Stimulated activated CD4-positive, alpha-beta T cell treated with anti-CD3 and anti-CD28 coated beads, Interleukin-12 subunit alpha, Interleukin-12 subunit beta, amount 100 ng/mL, for 48 hours (primary cell): Measurements from ENCODE around the gene ATP10A.

Experiments used
- DNase-seq, 3 donors: peaks; one replicate each; pipeline ENCODE4 v3.0.0-alpha.2; 2020; ENCODE audit warnings: low read depth in 2 of 3, low spot score in 1 of 3

The ATP10A gene

DNA sequence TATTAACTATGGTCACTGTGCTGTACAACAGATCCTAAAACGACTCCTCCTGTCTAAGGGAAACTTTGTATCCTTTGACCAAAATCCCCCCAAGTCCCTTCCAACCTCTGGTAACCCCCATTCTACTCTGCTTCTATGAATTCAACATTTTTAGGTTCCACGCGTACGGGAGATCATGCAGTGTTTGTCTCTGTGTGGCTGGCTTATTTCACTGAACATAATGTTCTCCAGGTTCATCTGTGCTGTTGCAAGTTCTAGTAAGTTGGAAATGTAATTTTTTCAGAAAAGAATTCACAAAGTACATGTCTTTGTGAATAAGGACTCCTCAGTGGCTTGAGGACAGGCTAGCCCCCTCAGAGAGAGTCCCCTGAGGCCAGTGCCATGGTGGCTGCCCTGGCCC, 66.1 kb downstream of the ATP10A start:
- DNase-seq, result no peak

DNA sequence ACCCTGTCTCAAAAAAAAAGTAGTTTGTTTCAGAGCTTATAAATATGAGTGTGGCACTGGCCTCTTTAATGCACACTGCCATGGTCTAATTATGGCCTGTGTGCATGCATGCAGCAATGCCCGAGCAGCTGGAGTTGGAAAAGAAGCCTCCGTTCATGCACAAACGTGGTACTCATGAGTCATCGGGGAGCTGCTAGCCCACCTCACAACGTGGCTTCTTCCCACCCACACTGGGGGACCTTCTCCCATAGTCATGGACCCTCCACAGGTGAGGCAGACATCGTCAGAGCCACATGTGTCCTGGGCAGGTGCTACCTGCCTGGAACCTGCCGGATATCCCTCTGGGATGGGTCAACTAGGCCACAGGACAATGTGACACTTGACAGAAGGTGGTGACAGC, 66.7 kb downstream of the ATP10A start:
- no peak for DNase-seq

DNA sequence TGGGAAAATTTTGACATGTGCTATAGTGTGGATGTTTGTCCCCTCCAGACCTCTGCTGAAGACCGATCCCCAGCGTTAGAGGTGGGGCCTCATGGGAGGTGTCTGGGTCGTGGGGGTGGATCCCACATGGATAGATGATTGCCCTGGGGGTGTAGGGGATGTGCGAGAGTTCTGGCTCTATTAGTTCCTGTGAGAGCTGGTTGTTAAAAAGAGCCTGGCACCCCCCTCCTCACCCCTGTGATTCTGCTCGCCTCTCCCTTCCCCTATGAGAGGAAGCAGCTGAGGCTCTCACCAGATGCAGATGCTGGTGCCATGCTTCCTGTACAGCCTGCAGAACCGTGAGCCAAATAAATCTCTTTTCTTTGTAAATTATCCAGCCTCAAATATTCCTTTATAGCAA, 67.4 kb downstream of the ATP10A start:
- DNase-seq, result no peak

DNA sequence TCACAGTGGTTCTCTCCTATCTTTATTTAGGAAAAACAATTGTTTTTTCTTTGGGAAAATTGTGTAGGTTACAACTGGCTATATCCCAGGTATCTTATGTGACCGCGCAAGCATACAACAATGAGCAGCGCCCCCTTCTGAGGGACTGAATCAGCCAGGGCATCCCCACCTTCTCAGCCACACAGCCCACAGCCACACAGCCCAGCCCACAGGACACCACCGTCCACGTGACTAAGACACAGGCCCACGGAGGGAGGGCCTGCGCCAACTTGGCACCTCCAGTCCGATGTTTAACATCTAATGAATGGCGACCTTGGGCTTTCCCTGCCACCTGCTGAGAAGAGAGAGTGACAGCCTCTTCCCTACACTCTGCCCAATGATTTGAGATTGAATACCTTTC, 68.1 kb downstream of the ATP10A start:
- DNase-seq, result no peak

DNA sequence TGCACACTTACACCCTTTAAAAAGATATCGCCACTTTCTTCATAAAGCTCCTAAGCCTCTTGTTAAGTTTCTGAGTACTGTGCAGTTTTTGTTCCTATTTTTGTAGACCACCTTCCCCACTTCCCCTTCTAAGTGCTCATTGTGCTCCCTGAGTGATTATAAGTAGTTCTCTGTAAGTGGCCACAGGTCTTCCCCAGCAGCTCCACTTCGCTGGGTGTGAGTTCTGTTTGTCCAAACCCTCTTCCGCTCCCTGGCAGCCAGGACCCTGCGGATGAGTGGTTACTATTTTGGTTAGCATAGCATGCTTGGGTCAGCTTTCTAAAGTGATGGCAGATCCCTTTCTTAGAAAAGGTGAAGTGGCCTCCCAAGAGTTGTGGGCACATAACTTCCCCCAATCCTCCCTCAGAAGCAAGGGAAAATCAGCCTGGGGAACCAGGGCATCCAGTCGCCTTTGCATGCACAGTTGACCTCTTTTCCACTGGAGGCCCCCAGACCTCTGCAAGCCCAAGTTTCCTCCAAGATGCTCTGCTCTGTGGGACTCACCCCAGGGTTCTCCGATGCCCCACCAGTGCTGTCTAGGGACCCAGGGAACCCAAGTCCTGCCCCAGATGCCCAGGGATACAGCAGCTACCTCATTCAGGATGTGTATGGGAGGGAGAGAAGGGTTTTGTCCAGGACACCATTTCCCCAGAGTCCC, 69.6 kb downstream of the ATP10A start:
- DNase-seq, result no peak

DNA sequence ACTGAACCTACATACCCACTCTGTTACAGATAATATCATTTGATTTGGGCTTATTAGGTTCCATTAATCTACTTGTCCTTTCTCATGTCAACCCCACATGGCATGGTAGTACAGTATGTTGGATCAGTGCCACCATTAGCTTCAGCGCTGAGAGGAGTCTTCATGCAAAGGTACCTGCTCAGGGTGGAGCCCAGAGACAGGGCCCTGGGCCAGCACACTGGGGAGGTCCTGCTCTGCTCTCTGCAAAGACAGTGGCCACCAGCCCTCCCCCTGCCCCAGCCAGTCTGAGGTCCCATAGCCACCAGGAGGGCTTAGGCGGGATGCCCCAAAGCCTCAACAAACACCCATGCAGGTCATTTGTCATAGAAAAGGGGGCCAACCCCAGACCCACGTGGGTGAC, 71.0 kb downstream of the ATP10A start:
- DNase-seq, result no peak

DNA sequence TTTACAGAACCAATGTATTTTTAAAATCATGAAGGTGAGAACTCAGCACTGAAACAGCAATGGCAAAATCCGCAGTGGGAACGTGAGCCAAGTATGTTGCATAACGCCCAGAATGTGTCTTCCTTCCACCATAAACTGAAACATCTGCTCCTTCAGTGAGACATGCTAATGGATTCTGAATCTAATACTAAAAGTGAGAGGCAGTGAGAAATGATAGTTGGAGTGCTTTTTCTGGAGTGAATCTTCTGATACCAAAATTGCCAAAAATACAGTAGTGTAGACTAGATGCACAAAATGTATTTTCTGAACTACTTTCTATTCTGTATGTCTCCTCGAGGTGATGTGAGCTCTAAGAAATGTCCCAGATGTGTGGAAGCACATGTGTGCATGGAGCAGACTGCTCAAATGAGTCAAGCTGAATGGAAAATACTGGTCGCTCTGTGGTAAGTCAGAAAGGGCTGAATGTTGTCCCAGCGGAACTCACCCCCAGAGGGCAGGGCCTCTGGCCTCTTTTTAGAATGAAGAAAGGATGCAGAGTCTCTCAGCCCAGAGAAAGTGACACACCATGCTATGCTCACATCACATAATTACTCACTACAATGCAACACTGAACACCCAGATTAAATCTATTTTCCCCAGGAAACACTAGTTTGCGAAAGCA, 73.0 kb downstream of the ATP10A start:
- peak; percentile 43 to 57 (median 55) for DNase-seq

DNA sequence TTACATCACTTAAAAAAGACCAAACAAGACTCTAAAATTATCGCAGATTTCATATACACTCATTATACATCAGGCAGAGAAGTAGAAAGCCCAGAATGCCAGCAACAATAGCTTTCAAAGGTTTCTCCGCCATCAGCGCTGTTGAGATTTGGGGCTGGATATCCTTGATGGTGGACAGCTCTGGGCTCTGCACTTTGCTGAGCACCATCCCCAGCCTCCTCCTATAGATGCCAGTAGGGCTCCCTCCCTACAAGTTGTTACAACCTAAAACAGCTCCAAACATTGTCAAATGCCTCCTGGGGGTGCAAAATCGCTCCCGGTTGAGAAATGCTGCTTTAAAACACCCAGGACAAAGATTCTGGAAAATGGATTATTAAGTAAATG, 73.5 kb downstream of the ATP10A start:
- DNase-seq, result no peak

DNA sequence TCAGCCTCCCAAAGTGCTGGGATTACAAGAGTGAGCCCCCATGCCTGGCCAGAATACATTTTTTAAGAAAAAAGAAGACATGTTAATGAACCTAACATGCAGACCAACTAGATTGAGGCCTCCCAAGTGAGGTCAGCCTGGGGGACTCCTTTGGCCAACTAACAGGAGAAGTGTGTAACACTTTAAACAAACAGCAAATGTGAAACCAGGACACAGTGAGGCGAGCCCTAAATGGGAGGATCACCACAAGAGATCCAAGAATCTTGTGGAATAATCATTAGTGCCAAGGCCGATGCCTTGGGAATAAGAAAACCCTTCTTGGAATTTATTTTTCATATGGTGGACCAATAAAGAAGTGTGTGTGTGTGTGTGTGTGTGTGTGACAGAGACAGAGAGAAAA, 73.9 kb downstream of the ATP10A start:
- DNase-seq, result no peak

DNA sequence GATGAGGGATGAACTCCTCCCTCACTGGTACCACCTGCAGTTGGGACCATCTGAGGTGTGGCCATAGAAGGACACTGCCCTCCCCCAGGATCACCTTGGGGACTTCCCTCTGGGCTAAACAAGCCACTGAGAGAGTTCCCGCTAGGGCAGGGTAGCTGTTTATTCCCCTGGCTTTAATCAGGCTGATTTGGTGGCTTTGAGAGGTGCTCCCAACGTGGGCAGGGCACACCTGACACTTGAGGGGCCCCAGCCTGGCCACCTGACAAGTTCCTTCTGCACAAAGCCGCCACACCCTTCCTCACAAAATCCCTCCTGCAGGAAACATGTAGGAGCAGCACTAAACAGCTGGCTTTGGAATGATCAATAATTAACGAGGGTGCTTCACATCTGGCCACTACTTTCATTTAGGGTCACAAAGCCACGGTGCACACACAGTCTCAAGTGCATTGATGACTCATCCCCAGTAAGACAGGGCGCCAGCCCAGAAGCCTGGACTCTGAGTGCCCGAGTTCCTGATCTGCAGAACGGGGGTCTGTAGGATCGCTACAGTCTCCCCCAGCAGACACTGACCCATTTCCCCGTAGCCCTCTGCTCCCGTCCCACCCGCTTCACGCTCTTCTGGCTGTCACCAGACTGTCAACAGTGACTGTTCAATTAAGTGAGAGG, 75.1 kb downstream of the ATP10A start:
- no peak for DNase-seq

DNA sequence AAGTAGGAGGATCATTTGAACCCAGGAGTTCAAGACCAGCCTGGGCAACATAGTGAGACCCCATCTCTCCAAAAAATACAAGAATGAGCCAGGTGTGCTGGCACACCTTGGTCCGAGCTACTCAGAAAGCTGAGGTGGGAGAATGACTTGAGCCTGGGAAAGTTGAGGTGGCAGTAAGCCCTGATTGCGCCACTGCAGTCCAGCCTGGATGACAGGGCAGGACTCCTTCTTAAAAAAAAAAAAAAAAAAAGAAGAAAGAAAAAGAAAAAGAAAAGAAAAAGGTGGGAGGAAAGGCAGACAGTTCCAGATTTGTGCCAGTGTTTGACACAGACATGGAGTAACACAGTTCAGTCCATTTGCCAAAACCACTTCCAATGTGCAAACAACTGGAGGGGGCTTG, 75.7 kb downstream of the ATP10A start:
- DNase-seq, result no peak

DNA sequence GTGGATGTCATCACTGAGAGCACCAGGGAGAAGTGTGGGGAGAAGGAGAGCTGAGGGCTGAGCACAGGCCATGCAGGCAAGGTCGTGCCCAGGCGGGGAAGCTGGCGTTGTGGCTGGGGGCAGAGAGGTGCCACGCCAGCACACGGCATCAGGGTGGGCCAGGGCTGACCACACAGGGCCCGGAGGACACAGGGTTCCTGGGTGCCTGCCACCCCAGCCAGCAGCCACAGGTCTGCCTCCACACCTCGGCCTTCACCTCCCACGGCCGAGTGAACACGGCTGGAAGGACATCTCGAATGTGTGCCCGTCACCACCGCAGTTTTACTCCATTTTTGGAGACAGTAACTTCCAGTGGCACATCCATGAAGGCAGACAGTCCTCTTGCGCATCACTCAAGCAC, 77.1 kb downstream of the ATP10A start:
- no peak for DNase-seq

DNA sequence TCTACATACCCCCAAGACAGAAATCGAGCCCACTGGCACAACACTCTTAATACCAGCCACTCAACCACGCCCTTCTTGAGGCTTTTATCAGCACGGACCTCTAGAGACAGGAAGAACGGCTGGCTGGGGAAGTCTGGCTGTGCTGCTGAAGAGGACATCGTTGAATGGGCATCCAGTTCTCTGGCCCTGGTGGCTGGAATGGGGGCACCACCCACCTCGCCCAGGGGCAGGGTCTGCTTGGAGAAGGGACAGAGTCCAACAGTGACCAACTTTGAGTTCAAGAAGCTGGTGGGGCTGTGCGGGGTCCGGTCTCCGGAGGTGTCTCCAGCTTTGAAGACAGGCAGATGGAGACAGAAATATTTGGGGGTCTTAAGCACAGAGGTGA, 77.5 kb downstream of the ATP10A start:
- no peak for DNase-seq

DNA sequence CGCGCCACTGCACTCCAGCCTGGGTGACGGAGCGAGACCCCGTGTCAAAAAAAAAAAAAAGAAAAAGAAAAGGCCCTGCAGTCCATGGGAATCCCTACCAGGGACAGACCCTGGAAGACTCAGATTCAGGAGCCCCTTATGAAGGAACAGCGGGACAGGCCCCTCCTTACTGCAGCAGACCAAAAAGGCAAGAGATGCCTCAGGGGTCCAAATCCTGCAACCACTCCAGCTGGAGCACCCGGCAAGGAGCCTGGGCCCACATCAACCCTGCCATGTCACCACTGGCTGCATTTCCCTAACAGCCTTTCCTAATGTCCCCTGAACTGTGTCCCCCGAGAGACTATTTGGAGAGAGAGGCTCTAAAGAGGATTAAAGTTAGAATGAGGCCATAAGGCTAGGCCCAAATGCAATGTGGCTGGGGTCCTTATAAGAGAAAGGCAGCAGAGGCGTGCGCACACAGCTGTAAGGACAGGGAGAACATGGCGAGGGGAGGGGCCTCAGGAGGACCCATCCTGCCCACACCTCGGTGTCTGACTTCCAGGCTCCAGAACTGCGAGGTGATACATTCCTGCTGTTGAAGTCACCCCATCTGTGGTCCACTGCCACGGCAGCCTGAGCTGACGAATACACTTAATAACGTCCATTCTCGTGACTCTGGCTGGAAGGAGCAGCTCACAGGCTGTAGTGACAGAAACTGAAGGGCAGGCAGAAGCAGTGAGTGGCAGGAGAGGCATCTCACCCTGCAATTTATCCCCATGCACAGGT, 78.1 kb downstream of the ATP10A start:
- DNase-seq, result no peak

DNA sequence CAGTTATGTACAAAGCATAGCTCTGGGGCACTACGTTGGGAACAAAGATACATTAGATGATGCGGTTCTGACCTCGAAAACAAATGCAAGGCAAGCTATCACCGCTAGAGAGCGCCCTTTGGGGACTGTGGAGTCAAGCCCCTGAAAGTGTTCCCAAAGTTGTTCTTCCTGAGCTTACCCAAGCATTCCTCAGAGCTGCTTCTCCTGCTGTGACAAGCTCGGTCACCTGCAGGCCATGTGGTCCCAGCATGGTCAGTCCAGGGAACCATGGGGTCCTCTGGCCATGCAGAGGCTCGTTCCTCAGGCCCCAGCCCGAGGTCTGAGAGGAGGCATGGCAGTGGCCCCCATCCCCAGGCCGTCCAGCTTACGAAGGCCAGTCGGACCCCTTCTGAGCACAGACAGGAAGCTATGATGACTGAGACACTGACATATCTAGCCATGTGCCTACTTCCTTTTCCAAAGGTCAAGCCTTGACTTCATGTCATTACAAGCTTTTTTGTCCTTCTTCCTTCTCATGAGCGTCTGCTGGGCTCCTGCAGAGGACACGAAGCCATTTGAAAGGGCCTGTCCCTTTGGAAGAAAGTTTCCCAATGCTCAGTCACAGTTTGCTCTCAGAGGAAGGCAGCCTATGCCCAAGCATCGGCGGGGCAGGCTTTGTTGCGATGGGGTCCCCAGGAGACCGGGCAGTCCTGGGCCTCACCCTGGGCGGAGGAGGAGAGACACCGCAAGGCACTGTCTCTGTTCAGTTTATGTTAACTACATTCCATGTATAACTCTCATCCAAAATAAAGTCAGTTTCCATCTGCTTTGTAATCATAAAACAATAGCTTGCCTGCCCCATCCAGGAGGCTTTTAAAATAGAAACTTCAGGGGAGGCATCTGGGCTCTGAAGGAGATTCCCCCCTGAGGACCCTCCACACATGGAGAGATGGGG, 79.3 kb downstream of the ATP10A start:
- DNase-seq, result peak; percentile 15 to 52 (median 25)

DNA sequence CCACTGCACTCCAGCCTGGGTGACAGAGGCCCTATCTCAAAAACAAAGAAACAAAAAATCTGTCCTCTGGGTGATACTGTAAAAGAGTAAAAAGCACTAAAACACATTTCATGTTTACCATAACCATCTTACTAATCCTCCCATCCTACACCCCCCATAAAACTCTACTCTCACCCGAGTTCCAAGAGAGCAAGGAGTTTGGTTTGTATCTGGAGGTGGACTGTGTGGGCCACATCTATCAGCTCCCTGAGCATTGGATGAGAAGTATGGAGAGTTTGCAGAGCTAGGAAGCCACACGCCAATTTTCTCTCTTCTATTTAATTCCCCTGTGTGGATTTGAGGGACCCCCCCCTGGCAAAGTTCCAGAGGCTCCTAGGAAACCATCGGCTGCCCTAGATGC, 80.0 kb downstream of the ATP10A start:
- no peak for DNase-seq

DNA sequence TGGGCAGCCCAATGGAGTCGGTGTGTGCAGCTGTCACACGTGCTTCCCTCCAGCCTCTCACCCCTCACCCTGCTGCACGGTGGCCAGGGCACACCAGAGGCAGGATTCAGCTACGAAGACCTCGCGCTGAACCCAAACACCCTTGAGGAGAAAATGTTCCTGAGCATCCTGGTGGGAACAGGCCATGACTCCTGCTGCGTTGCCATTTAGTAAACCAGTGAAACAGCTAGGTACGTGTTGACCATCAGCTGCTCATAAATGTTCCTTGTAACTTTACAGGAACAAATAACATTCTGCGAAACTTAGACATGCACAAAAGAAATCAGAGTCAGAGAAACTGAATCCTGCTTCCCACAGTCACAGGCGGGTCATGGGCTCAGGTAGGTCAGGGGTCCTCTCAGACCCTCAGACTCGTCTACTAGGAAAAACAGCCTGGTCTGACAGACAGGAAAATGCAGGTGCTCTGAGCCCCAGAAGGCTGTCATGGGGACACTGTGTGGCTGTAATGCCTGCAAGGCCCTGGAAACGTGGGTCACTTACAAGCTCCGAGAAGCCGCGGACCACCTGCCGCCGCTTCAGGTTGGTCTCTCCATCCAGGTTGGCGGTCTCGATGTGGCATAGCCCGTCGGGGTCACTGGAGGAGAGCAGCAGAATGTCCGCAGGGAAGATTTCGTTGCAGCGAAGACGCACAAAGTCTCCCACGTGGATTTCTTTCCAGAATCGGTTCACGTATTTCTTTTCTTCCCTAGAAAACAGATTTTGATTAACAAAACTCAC, 82.5 kb downstream of the ATP10A start:
- no peak for DNase-seq

DNA sequence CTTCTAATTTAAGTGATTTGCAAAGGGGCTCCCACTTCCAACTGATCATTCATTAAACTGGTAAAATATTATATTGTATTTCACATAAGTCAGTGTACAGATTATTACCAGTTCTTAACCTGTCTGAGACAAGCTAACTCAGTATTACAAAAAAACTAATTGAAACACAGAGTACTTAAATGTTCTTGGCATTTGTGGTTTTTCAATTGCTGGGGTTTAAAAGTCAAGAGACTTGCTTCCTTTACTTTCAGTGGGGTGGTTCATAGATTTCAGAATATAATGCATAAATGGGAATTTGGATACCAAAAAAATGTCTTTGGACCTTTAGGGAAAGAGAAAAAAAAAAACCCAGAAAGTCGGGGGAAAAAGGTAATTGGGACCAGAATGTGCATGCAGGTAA, 85.0 kb downstream of the ATP10A start:
- no peak for DNase-seq

DNA sequence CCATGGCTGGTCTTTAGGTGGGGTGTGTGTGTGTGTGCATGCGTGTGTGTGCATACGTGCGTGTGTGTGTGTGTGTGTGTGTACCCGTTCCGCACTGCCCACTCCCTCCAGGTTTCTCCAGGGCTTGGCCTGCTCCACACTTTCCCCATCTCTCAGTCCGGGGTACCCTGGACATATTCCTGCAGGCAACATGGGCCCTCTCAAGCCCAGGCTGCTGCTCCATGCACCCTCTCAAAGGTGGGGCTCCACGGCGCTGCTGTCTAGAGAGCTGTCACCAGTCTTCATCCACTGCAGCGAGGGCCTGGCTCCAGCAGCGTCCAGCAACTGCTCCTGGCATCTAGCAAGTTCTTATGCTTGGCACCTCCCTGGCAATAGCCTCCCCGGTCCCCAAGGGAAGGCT, 86.1 kb downstream of the ATP10A start:
- DNase-seq, result no peak
